IMR-90 (cell line): ENCODE measurements around the gene OSGIN1. TPM values are rescaled to one million over a fixed set of nuclear protein-coding genes. Genes with fewer than 3 reads are reported as not detected.

Experiments
- ATAC-seq: fragments of 200-7000 bp; cut with Tn5 transposase; 2 replicates; pipeline ENCODE4 v1.9.1; 2020; ENCODE audit warnings: low read depth, mild to moderate bottlenecking, moderate library complexity
- BruUV-seq: library from RNA; stranded (reverse); fragments of 400-500 nt; replicated peaks from 2 replicates; lab custom pipeline; 2021; lab: Mats Ljungman, UMichigan
- CTCF ChIA-PET: fragments of 300-600 bp; formaldehyde crosslinking; extraction: SDS; loops from one replicate; lab custom pipeline; 2021; ENCODE audit warnings: antibody characterized with exemption; lab: Yijun Ruan, JAX
- POLR2A ChIA-PET: fragments of 300-600 bp; sonication (Branson Sonifier 250); formaldehyde crosslinking; loops from one replicate; lab custom pipeline; 2022; ENCODE audit warnings: antibody characterized with exemption; ENCODE audit not compliant: unreplicated experiment; lab: Charles Lee
- DNase-seq: peaks from one replicate; pipeline ENCODE4 v3.0.0; 2013
- H2AFZ ChIP-seq: replicated peaks from 2 replicates; pipeline ENCODE3; 2013; ENCODE audit warnings: low read length, mild to moderate bottlenecking; ENCODE audit not compliant: poor library complexity
- H2AK5ac ChIP-seq: 2 replicates; pipeline ENCODE4 v1.6.1; 2013; ENCODE audit warnings: low read depth, low read length, inconsistent platforms
- H2AK9ac ChIP-seq: replicated peaks from 2 replicates; pipeline ENCODE3; 2013; ENCODE audit warnings: mild to moderate bottlenecking, low read depth, low read length, moderate library complexity; ENCODE audit not compliant: poor library complexity
- H2BK120ac ChIP-seq: 2 replicates; pipeline ENCODE4 v1.6.1; 2013; ENCODE audit warnings: low read depth, low read length, inconsistent platforms
- H2BK15ac ChIP-seq: 3 replicates; pipeline ENCODE4 v1.6.1; 2013; ENCODE audit warnings: low read depth, low read length, inconsistent platforms
- H2BK20ac ChIP-seq: 2 replicates; pipeline ENCODE4 v1.6.1; 2013; ENCODE audit warnings: low read depth, mild to moderate bottlenecking, inconsistent platforms, low read length, moderate library complexity
- H2BK5ac ChIP-seq: 2 replicates; pipeline ENCODE4 v1.6.1; 2013; ENCODE audit warnings: mild to moderate bottlenecking, low read depth, low read length, inconsistent platforms; ENCODE audit not compliant: poor library complexity, severe bottlenecking
- H3K14ac ChIP-seq: replicated peaks from 2 replicates; pipeline ENCODE4 v1.6.1; 2013; ENCODE audit warnings: low read depth, low read length, inconsistent platforms
- H3K18ac ChIP-seq: 2 replicates; pipeline ENCODE4 v1.6.1; 2013; ENCODE audit warnings: low read depth, low read length, control low read depth
- H3K23ac ChIP-seq: 2 replicates; pipeline ENCODE4 v1.6.1; 2013; ENCODE audit warnings: low read depth, low read length, inconsistent platforms
- H3K27ac ChIP-seq: 2 replicates; pipeline ENCODE4 v1.5.1; 2013; ENCODE audit warnings: mild to moderate bottlenecking, control low read depth, low read length; ENCODE audit not compliant: insufficient read depth
- H3K27me3 ChIP-seq: 2 replicates; pipeline ENCODE4 v1.6.1; 2013; ENCODE audit warnings: low read length; ENCODE audit not compliant: control insufficient read depth, insufficient read depth
- H3K36me3 ChIP-seq: 2 replicates; pipeline ENCODE4 v1.6.1; 2013; ENCODE audit warnings: low read length, mixed read lengths; ENCODE audit not compliant: control insufficient read depth, insufficient read depth
- H3K4ac ChIP-seq: 2 replicates; pipeline ENCODE4 v1.6.1; 2013; ENCODE audit warnings: low read depth, low read length, inconsistent platforms
- H3K4me1 ChIP-seq: 2 replicates; pipeline ENCODE4 v1.6.1; 2013; ENCODE audit warnings: low read length, mixed read lengths; ENCODE audit not compliant: control insufficient read depth, insufficient read depth
- H3K4me2 ChIP-seq: 2 replicates; pipeline ENCODE4 v1.6.1; 2013; ENCODE audit warnings: low read depth, mild to moderate bottlenecking, control low read depth, low read length, moderate library complexity
- H3K4me3 ChIP-seq: 2 replicates; pipeline ENCODE4 v1.5.1; 2013; ENCODE audit warnings: low read depth, mild to moderate bottlenecking, control low read depth, low read length, moderate library complexity; ENCODE audit not compliant: insufficient read depth
- H3K56ac ChIP-seq: 2 replicates; pipeline ENCODE4 v1.6.1; 2013; ENCODE audit warnings: low read length, inconsistent platforms; ENCODE audit not compliant: insufficient read depth; ENCODE audit errors: extremely low read depth
- H3K79me1 ChIP-seq, 2 experiments: 2 replicates each; pipeline ENCODE4 v1.6.1; 2013; ENCODE audit warnings: low read length in 2 of 2, inconsistent platforms in 1 of 2, low read depth in 1 of 2
- H3K9ac ChIP-seq: 2 replicates; pipeline ENCODE4 v1.6.1; 2013; ENCODE audit warnings: low read depth, low read length, control low read depth
- H3K9me1 ChIP-seq: 2 replicates; pipeline ENCODE4 v1.6.1; 2013; ENCODE audit warnings: low read length, inconsistent platforms; ENCODE audit not compliant: insufficient read depth
- H3K9me3 ChIP-seq: 2 replicates; pipeline ENCODE4 v1.6.1; 2013; ENCODE audit warnings: low read length; ENCODE audit not compliant: control insufficient read depth, insufficient read depth
- H4K20me1 ChIP-seq: 2 replicates; pipeline ENCODE4 v1.6.1; 2013; ENCODE audit warnings: low read length, inconsistent platforms; ENCODE audit not compliant: insufficient read depth
- H4K5ac ChIP-seq: 2 replicates; pipeline ENCODE4 v1.6.1; 2013; ENCODE audit warnings: mild to moderate bottlenecking, low read depth, low read length, control low read depth
- H4K8ac ChIP-seq, 2 experiments: 2 replicates each; pipeline ENCODE4 v1.6.1; 2013; ENCODE audit warnings: low read depth in 2 of 2, low read length in 2 of 2, control low read depth in 1 of 2, inconsistent platforms in 1 of 2
- H4K91ac ChIP-seq: 2 replicates; pipeline ENCODE4 v1.6.1; 2013; ENCODE audit warnings: low read depth, low read length, inconsistent platforms; ENCODE audit not compliant: insufficient read depth
- BHLHE40 ChIP-seq: fragments of 150-350 bp; IDR thresholded peaks from 2 replicates; pipeline ENCODE4 v1.6.1; 2016; ENCODE audit warnings: mild to moderate bottlenecking, low read depth, low read length
- CEBPB ChIP-seq: IDR thresholded peaks from 2 replicates; pipeline ENCODE4 v1.6.1; 2012; ENCODE audit warnings: low read depth, low read length, improper control_type of control experiment
- CHD1 ChIP-seq: IDR thresholded peaks from 2 replicates; pipeline ENCODE4 v1.6.1; 2012; ENCODE audit warnings: low read depth, low read length, improper control_type of control experiment
- FOS ChIP-seq: fragments of 150-350 bp; IDR thresholded peaks from 2 replicates; pipeline ENCODE4 v1.6.1; 2016; ENCODE audit warnings: low read depth, low read length
- MAFK ChIP-seq: IDR thresholded peaks from 2 replicates; pipeline ENCODE4 v1.6.1; 2012; ENCODE audit warnings: low read depth, low read length, improper control_type of control experiment
- NFE2L2 ChIP-seq: fragments of 150-350 bp; IDR thresholded peaks from 2 replicates; pipeline ENCODE4 v1.6.1; 2016; ENCODE audit warnings: low read depth, mild to moderate bottlenecking, low read length
- POLR2A ChIP-seq: IDR thresholded peaks from 2 replicates; pipeline ENCODE4 v1.6.1; 2012; ENCODE audit warnings: mild to moderate bottlenecking, low read depth, low read length
- RAD21 ChIP-seq: IDR thresholded peaks from 2 replicates; pipeline ENCODE4 v1.6.1; 2012; ENCODE audit warnings: low read length, improper control_type of control experiment
- RFX5 ChIP-seq: IDR thresholded peaks from 2 replicates; pipeline ENCODE4 v1.8.0; 2012; ENCODE audit warnings: low read depth, mild to moderate bottlenecking, low read length, moderate library complexity
- SMC3 ChIP-seq: fragments of 150-350 bp; IDR thresholded peaks from 2 replicates; pipeline ENCODE4 v1.6.1; 2016; ENCODE audit warnings: low read depth, mild to moderate bottlenecking, antibody characterized with exemption, low read length, moderate library complexity
- WGBS, 2 experiments: methylation state at CpG; one replicate each; pipeline versions ENCODE4 v1.1.5 to v1.1.7; 2013; ENCODE audit warnings: missing lambda C conversion rate in 2 of 2; ENCODE audit not compliant: insufficient read length in 1 of 2; ENCODE audit errors: extremely low coverage in 2 of 2; 5-methylcytosine and 5-hydroxymethylcytosine counted together
- dilution Hi-C: fragments of 300-500 bp; cut with HindIII; formaldehyde crosslinking; loops from one replicate; pipeline ENCODE4 v1.14.3; 2018; ENCODE audit warnings: low sequenced_read_pairs; ENCODE audit not compliant: unreplicated experiment
- in situ Hi-C: fragments of 300-500 bp; cut with MboI; formaldehyde crosslinking; loops from 3 replicates; pipeline ENCODE4 v1.14.3; 2019; ENCODE audit warnings: low sequenced_read_pairs, inconsistent platforms, mixed read lengths
- intact Hi-C: fragments of 100-400 bp; cut with micrococcal nuclease; formaldehyde crosslinking; loops from 2 replicates; pipeline ENCODE4 v1.10.0; 2022
- polyA plus RNA-seq, 3 experiments: library from polyadenylated mRNA; depleted of rRNA; stranded (reverse); fragments of >200 nt; gene quantifications; 2 replicates each; pipeline ENCODE4 v1.2.3, GENCODE V29; 2012; ENCODE audit warnings: low replicate concordance in 1 of 3
- total RNA-seq: library from RNA; depleted of rRNA; stranded (reverse); fragments of >200 nt; gene quantifications from 2 replicates; pipeline ENCODE4 v1.2.3, GENCODE V29; 2012
- TF ChIP-seq, protein P1 (sequence below): fragments of 150-350 bp; IDR thresholded peaks from 2 replicates; pipeline ENCODE4 v1.6.1; 2016; ENCODE audit warnings: low read depth, mild to moderate bottlenecking, low read length, moderate library complexity, borderline replicate concordance
- TF ChIP-seq, protein P2 (sequence below): fragments of 150-350 bp; IDR thresholded peaks from 2 replicates; pipeline ENCODE4 v1.6.1; 2017; ENCODE audit warnings: mild to moderate bottlenecking, antibody characterized with exemption, low read length, low read depth
- TF ChIP-seq, protein P3 (sequence below): conservative IDR thresholded peaks from 2 replicates; pipeline ENCODE4 v1.5.1; 2012; ENCODE audit warnings: mild to moderate bottlenecking, low read depth, low read length, improper control_type of control experiment

Gene OSGIN1
- total and polyA plus RNA-seq, 2 of the 4 experiments (the other 2 are of a cell fraction) = 0.90 to 6.4 TPM

DNA sequence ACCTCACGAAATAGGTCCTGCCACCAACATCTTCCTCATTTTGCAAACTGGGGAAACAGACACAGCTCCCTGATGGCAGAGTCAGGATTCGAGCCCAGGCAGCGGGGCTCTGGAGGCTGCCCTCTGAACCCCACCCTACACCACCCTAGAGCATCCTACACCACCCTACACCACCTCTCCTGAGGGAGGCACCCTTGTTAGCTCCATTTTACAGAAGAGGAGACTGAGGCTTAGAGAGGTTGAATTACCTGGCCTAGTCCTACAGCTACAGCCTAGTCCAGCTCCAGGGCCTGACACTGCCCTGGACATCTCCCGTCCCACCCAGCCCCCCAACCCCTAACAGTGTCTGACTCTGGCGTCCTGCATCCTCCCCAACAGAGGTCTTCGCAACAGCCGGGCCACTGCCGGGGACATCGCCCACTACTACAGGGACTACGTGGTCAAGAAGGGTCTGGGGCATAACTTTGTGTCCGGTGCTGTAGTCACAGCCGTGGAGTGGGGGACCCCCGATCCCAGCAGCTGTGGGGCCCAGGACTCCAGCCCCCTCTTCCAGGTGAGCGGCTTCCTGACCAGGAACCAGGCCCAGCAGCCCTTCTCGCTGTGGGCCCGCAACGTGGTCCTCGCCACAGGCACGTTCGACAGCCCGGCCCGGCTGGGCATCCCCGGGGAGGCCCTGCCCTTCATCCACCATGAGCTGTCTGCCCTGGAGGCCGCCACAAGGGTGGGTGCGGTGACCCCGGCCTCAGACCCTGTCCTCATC lies 11.8 kb downstream of the OSGIN1 start:
- CTCF ChIA-PET = interaction anchor here (0.7 kb wide), 1 partner anchor 101 kb away, joined by 3 read pairs; no protein-coding TSS in a partner anchor
- H2AK5ac ChIP-seq = no peak overlapping the region
- H3K9me1 ChIP-seq = no peaks in the 10 kb centered on the region; the same call in 1 of the 2 replicates
- no peak for ATAC-seq
- H3K23ac ChIP-seq = no peak overlapping the region
- no peaks in the 10 kb centered on the region for H3K4me1 ChIP-seq
- no peak overlapping the region for H3K4me3 ChIP-seq
- H3K9ac ChIP-seq = no peak overlapping the region
- H3K36me3 ChIP-seq = peaks cover 29% of the 10 kb centered on the region
- no peak overlapping the region for H3K4ac ChIP-seq
- H3K18ac ChIP-seq = no peak overlapping the region
- in situ Hi-C loops (loop anchor here (10.0 to 25.0 kb wide), 2 partner anchors 210 to 522 kb away; no protein-coding TSS in a partner anchor), dilution Hi-C loops (no loop called here), intact Hi-C loops (loop anchor here (5.0 kb wide), 1 partner anchor 77 kb away; the partner anchor contains the start of gene SLC38A8)
- no peaks in the 10 kb centered on the region for H3K9me3 ChIP-seq
- TF ChIP-seq SMC3 = no peak
- TF ChIP-seq, protein P1, sequence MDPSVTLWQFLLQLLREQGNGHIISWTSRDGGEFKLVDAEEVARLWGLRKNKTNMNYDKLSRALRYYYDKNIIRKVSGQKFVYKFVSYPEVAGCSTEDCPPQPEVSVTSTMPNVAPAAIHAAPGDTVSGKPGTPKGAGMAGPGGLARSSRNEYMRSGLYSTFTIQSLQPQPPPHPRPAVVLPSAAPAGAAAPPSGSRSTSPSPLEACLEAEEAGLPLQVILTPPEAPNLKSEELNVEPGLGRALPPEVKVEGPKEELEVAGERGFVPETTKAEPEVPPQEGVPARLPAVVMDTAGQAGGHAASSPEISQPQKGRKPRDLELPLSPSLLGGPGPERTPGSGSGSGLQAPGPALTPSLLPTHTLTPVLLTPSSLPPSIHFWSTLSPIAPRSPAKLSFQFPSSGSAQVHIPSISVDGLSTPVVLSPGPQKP = no peak
- TF ChIP-seq RAD21 = no peak
- TF ChIP-seq, protein P2, sequence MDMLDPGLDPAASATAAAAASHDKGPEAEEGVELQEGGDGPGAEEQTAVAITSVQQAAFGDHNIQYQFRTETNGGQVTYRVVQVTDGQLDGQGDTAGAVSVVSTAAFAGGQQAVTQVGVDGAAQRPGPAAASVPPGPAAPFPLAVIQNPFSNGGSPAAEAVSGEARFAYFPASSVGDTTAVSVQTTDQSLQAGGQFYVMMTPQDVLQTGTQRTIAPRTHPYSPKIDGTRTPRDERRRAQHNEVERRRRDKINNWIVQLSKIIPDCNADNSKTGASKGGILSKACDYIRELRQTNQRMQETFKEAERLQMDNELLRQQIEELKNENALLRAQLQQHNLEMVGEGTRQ = no peak
- TF ChIP-seq NFE2L2 = no peak
- TF ChIP-seq POLR2A = no peak
- no peak for TF ChIP-seq MAFK
- TF ChIP-seq RFX5 = no peak
- TF ChIP-seq, protein P3, sequence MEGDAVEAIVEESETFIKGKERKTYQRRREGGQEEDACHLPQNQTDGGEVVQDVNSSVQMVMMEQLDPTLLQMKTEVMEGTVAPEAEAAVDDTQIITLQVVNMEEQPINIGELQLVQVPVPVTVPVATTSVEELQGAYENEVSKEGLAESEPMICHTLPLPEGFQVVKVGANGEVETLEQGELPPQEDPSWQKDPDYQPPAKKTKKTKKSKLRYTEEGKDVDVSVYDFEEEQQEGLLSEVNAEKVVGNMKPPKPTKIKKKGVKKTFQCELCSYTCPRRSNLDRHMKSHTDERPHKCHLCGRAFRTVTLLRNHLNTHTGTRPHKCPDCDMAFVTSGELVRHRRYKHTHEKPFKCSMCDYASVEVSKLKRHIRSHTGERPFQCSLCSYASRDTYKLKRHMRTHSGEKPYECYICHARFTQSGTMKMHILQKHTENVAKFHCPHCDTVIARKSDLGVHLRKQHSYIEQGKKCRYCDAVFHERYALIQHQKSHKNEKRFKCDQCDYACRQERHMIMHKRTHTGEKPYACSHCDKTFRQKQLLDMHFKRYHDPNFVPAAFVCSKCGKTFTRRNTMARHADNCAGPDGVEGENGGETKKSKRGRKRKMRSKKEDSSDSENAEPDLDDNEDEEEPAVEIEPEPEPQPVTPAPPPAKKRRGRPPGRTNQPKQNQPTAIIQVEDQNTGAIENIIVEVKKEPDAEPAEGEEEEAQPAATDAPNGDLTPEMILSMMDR = no peak
- TF ChIP-seq BHLHE40 = no peak
- no peak for TF ChIP-seq FOS
- TF ChIP-seq CEBPB = no peak
- no peak for TF ChIP-seq CHD1
- H3K27ac ChIP-seq = no peak overlapping the region
- H2AFZ ChIP-seq = no peak overlapping the region
- H4K20me1 ChIP-seq = no peaks in the 10 kb centered on the region; the same call in none of the 2 replicates
- no peak overlapping the region for H4K8ac ChIP-seq
- peaks cover 12% of the 10 kb centered on the region for H3K27me3 ChIP-seq
- no peak overlapping the region for H2BK20ac ChIP-seq
- 94% methylated on average over 3 of the region's 26 CpGs; no CpG with 5 or more reads in 1 of the 2 experiments for WGBS, 2 experiments
- no peak overlapping the region for H3K56ac ChIP-seq
- POLR2A ChIA-PET = interaction anchor here (0.6 kb wide), 1 partner anchor 11 kb away, joined by 3 read pairs; no protein-coding TSS in a partner anchor
- BruUV-seq = no TSS peak
- H3K79me1 ChIP-seq = no peaks in the 10 kb centered on the region
- DNase-seq = no peak
- peak overlapping the region; percentile 15 for H2AK9ac ChIP-seq
- H2BK15ac ChIP-seq = no peak overlapping the region
- H2BK5ac ChIP-seq = no peak overlapping the region
- H3K14ac ChIP-seq = no peak overlapping the region
- H2BK120ac ChIP-seq = no peak overlapping the region
- H3K4me2 ChIP-seq = no peak overlapping the region
- no peak overlapping the region for H4K5ac ChIP-seq
- no peak overlapping the region for H4K91ac ChIP-seq
